ENCODE measurements around the gene UBE2V1.

Gene UBE2V1

DNA sequence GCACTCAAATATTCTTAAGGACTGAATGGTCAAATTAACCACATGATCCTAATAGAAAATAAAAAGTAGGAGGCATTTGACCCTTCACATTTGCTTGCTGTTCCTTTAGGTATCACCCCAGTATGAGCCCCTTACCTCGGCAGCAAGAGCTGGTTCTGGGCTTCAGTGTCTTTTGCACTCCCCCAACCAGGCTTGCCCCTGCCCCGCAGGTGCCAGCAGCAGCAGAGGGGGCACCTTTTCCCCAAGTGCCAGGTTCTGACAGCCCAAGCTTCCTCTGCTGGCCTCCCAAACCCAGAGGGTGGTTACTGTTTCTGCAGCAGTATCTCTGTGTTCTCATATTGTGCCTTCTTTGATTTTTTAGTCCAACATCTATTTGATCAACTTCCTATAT is 23.2 kb downstream of the UBE2V1 start:
- H3K4me3 ChIP-seq (ENCODE audit: low read depth, low read length), result no peak overlapping the region
- no peak overlapping the region for H3K9ac ChIP-seq
- H3K36me3 ChIP-seq (ENCODE audit: control insufficient read depth, insufficient read depth, low read length), result no peaks in the 10 kb centered on the region
- no peak overlapping the region for H3K4me2 ChIP-seq (ENCODE audit: low read length)
- TF ChIP-seq, protein P1, sequence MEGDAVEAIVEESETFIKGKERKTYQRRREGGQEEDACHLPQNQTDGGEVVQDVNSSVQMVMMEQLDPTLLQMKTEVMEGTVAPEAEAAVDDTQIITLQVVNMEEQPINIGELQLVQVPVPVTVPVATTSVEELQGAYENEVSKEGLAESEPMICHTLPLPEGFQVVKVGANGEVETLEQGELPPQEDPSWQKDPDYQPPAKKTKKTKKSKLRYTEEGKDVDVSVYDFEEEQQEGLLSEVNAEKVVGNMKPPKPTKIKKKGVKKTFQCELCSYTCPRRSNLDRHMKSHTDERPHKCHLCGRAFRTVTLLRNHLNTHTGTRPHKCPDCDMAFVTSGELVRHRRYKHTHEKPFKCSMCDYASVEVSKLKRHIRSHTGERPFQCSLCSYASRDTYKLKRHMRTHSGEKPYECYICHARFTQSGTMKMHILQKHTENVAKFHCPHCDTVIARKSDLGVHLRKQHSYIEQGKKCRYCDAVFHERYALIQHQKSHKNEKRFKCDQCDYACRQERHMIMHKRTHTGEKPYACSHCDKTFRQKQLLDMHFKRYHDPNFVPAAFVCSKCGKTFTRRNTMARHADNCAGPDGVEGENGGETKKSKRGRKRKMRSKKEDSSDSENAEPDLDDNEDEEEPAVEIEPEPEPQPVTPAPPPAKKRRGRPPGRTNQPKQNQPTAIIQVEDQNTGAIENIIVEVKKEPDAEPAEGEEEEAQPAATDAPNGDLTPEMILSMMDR (IDR thresholded peaks at IDR 0.05), result no peak
- H3K9me3 ChIP-seq (ENCODE audit: control insufficient read depth, low read length), result no peaks in the 10 kb centered on the region
- peaks cover 26% of the 10 kb centered on the region for H3K4me1 ChIP-seq
- H3K27ac ChIP-seq, result no peak overlapping the region
- H2AFZ ChIP-seq, result no peak overlapping the region
- peaks cover 44% of the 10 kb centered on the region for H3K79me2 ChIP-seq
- no peaks in the 10 kb centered on the region for H3K27me3 ChIP-seq (ENCODE audit: control insufficient read depth, insufficient read depth, low read length)

DNA sequence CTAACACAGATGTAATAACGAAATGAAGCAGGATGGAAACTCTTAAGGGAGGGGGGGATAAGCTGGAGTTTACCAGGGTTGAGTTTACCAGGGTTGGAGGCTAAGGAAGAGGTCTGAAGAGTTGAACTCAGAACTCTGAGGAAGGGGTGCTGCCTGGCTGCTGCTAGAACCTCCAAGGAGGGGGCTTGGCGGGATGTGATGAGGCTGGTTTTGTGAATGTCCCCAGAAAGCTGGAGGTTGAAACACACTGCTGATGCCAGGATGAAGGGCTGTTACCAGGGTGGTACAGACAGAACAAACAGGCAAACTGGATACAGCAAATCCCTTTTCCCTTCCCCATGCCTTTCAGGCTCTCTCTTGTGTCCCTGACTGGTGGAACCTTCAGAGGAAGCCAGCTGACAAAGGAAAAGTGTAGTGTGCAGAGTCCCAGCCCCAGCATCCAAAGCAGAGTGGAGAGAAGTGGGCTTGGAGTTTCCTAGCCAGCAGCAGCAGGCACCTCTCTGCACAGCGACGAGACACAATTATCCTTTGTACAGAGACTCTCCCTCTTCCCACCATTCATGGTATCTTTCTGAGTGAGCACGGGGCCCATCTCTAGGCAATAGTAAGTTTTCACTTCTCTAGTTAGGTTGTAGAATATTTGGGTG is 23.7 kb downstream of the UBE2V1 start:
- Histone ChIP-seq H3K4me1 (peaks cover 26% of the 10 kb centered on the region), H3K9me3 (ENCODE audit: control insufficient read depth, low read length) (no peaks in the 10 kb centered on the region), H3K4me3 (ENCODE audit: low read depth, low read length) (no peak overlapping the region), H3K27me3 (ENCODE audit: control insufficient read depth, insufficient read depth, low read length) (no peaks in the 10 kb centered on the region), H2AFZ (no peak overlapping the region), H3K4me2 (ENCODE audit: low read length) (no peak overlapping the region), H3K9ac (no peak overlapping the region), H3K27ac (no peak overlapping the region), H3K79me2 (peaks cover 40% of the 10 kb centered on the region), H3K36me3 (ENCODE audit: control insufficient read depth, insufficient read depth, low read length) (no peaks in the 10 kb centered on the region)
- TF ChIP-seq, protein P1 (IDR thresholded peaks at IDR 0.05), result no peak

DNA sequence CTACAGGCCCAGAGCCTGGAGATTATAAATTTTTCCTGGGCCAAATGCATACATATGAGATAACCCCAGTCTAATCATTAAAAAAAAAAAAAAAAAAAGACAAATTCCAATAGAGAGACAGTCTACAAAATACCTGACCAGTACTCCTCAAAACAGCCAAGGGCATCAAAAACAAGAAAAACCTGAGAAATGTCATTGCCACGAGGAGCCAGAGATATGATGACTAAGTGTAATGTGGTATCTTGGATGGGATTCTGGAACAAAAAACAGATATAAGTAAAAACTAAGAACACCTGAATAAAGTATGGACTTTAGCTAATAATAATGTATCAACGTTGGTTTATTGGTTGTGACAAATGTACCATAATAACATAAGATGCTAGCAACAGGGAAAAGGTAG is 24.9 kb downstream of the UBE2V1 start:
- no peak overlapping the region for H2AFZ ChIP-seq
- H3K9me3 ChIP-seq (ENCODE audit: control insufficient read depth, low read length), result no peaks in the 10 kb centered on the region
- H3K27me3 ChIP-seq (ENCODE audit: control insufficient read depth, insufficient read depth, low read length), result no peaks in the 10 kb centered on the region
- H3K4me3 ChIP-seq (ENCODE audit: low read depth, low read length), result no peak overlapping the region
- H3K4me2 ChIP-seq (ENCODE audit: low read length), result no peak overlapping the region
- TF ChIP-seq, protein P1 (IDR thresholded peaks at IDR 0.05), result no peak
- no peak overlapping the region for H3K9ac ChIP-seq
- H3K4me1 ChIP-seq, result peaks cover 26% of the 10 kb centered on the region
- H3K36me3 ChIP-seq (ENCODE audit: control insufficient read depth, insufficient read depth, low read length), result no peaks in the 10 kb centered on the region
- H3K79me2 ChIP-seq, result peaks cover 34% of the 10 kb centered on the region
- peak overlapping the region; percentile 74 for H3K27ac ChIP-seq

DNA sequence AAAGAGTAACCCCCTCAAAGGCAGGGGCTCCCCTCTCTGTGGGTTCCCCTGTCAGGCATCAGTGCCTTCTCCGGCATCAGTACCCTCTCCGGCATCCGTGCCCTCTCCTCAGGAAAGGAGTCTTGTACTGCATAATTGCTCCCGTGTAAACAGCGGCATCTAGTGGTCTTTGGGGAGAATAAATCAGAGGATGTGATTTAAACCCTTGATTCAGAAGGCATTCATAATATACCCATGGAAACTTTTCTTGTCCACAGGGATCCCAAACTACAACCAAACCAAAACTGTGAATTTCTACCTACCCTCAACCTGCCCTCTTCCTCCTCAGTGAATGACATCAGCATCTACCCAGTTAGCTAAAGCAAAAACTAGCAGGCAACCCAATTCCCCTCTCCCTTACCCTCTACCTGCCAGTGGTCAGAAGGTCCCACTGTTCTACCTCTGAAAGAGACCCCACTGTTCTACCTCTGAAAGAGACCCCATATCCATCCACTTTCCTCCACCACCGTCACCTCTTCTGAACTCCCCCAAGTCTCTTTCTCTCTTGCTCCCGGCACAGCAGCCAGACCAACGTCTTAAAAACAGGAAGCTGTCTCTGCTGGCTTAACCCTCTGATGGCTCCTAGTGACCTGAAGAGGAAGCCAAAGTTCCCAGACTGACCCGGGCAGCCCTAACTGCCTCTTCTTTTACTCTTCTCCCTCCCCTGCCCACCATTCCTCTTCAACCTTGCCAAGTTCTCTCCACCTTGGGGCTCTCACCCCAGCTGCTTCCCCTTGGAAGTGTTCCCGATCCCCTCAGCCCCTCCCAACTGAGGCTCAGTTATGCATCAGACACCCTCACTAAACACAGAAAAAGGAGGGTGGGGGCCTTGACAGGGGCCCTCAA is 27.2 kb downstream of the UBE2V1 start:
- Histone ChIP-seq H3K9ac (no peak overlapping the region), H3K79me2 (peaks cover 14% of the 10 kb centered on the region), H3K4me1 (peaks cover 26% of the 10 kb centered on the region), H3K9me3 (ENCODE audit: control insufficient read depth, low read length) (no peaks in the 10 kb centered on the region), H3K27ac (peak overlapping the region; percentile 55), H3K4me2 (ENCODE audit: low read length) (peak overlapping the region; percentile 7), H3K4me3 (ENCODE audit: low read depth, low read length) (peak overlapping the region; percentile 9), H3K36me3 (ENCODE audit: control insufficient read depth, insufficient read depth, low read length) (no peaks in the 10 kb centered on the region), H2AFZ (no peak overlapping the region), H3K27me3 (ENCODE audit: control insufficient read depth, insufficient read depth, low read length) (no peaks in the 10 kb centered on the region)
- TF ChIP-seq, protein P1 (IDR thresholded peaks at IDR 0.05), result peak; percentile 88
